ENCODE data around the gene MED10. TPM values are rescaled to one million over a fixed set of nuclear protein-coding genes. Genes with fewer than 3 reads are reported as not detected.

MED10 gene
- total and polyA plus RNA-seq, 9 of the 15 experiments (the other 6 are each of a cell fraction or from before 2014, with no cell fraction given), result 23.8 to 83.4 (median 58.8) TPM

GRCh38 chr5:6377905-6378765, at the start of gene MED10 (continued):
- TF ChIP-seq ATF6 (CRISPR knock-in tag; IDR thresholded peaks at IDR 0.05) (0 out of 2 replicates have a peak, but pooled peaks have one; percentile 69), SUPT5H (IDR thresholded peaks at IDR 0.05) (peak; percentile 96), CBFA2T3 (IDR thresholded peaks at IDR 0.05) (no peak), YY1 (IDR thresholded peaks at IDR 0.05; ENCODE audit: borderline replicate concordance in 1 of 3, control insufficient read depth in 1 of 3, extremely low read depth in 1 of 3, insufficient read depth in 3 of 3, insufficient read length in 1 of 3, insufficient replicate concordance in 2 of 3, low read depth in 1 of 3, low read length in 2 of 3) (peak in 1 of 3 experiments; percentile 69), ZNF12 (CRISPR knock-in tag; IDR thresholded peaks at IDR 0.05) (peak; percentile 67), CREM (IDR thresholded peaks at IDR 0.05; ENCODE audit: low read depth) (peak; percentile 81), NCOA6 (IDR thresholded peaks at IDR 0.05) (no peak), CXXC5 (CRISPR knock-in tag; IDR thresholded peaks at IDR 0.05) (peak; percentile 74; the same call in 1 of the 2 replicates), SIN3B (IDR thresholded peaks at IDR 0.05; ENCODE audit: low read depth) (peak; percentile 67; the same call in 1 of the 2 replicates), TRIM28 (IDR thresholded peaks at IDR 0.05) (0 out of 2 replicates have a peak, but pooled peaks have one; percentile 15), GABPA (tag; conservative IDR thresholded peaks at IDR 0.05; ENCODE audit: low read depth) (peak; percentile 97), NFIC (IDR thresholded peaks at IDR 0.05) (0 out of 2 replicates have a peak, but pooled peaks have one; percentile 2), NFE2 (IDR thresholded peaks at IDR 0.05; ENCODE audit: low read depth) (no peak), POLR2B (IDR thresholded peaks at IDR 0.05; ENCODE audit: low read depth, partially characterized antibody) (peak; percentile 90), CBX2 (IDR thresholded peaks at IDR 0.05; ENCODE audit: insufficient read depth, low read length, poor library complexity, severe bottlenecking) (no peak), ZNF280A (IDR thresholded peaks at IDR 0.05; ENCODE audit: low read depth, partially characterized antibody) (no peak), BRF2 (IDR thresholded peaks at IDR 0.05; ENCODE audit: borderline replicate concordance, insufficient read depth, insufficient read length) (no peak), PHTF2 (CRISPR knock-in tag; IDR thresholded peaks at IDR 0.05) (no peak), GABPB1 (CRISPR knock-in tag; IDR thresholded peaks at IDR 0.05) (peak; percentile 91), E2F6 (IDR thresholded peaks at IDR 0.05; ENCODE audit: borderline replicate concordance in 1 of 2, extremely low read depth in 1 of 2, insufficient read depth in 1 of 2, insufficient read length in 1 of 2, low read depth in 1 of 2, low read length in 1 of 2, poor library complexity in 1 of 2, severe bottlenecking in 1 of 2) (peak; percentile 75 to 84)

All from K562 (cell line).